Measurements from ENCODE around the gene ZNF398.

DNA sequence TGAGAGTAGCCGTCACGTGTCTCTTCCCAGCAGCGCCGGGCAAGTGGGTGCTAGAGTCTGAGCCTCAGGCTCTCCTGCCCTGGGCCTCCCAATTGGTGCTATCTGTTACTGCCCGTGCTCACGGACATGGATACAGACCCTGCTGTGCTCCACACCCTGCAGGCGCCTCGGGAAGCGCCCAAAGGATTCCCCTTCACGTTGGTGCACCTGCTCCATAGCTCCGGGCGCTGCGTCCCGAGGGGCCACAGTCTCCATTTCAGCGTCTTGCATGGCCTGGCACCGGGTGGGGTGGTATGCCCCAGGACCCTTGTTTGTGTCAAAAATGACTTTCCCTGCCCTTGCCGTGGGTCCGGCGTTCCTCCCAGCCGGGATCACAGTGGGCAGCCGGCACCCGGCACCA is 78.4 kb downstream of the ZNF398 start:
- TF ChIP-seq FOXM1 (IDR thresholded peaks at IDR 0.05; ENCODE audit: borderline replicate concordance, low read depth) (no peak), EGR1 (IDR thresholded peaks at IDR 0.05) (no peak), CEBPB (IDR thresholded peaks at IDR 0.05) (no peak), EP300 (IDR thresholded peaks at IDR 0.05; ENCODE audit: borderline replicate concordance) (no peak), TAF1 (IDR thresholded peaks at IDR 0.05; ENCODE audit: low read depth) (no peak)
- TF ChIP-seq, protein P1, sequence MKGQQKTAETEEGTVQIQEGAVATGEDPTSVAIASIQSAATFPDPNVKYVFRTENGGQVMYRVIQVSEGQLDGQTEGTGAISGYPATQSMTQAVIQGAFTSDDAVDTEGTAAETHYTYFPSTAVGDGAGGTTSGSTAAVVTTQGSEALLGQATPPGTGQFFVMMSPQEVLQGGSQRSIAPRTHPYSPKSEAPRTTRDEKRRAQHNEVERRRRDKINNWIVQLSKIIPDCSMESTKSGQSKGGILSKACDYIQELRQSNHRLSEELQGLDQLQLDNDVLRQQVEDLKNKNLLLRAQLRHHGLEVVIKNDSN (IDR thresholded peaks at IDR 0.05), result no peak
- TF ChIP-seq, protein P2, sequence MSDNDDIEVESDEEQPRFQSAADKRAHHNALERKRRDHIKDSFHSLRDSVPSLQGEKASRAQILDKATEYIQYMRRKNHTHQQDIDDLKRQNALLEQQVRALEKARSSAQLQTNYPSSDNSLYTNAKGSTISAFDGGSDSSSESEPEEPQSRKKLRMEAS (IDR thresholded peaks at IDR 0.05), result no peak

Measured in Ishikawa (cell line).